Stomach (tissue), 4 donors: ENCODE results near the gene RICTOR.

Experiments
- CTCF ChIP-seq, 7 experiments: fragments of 450-650 bp in 4 of 7; fragments of 200-600 bp in 3 of 7; sonication (generic) in 3 of 7; IDR thresholded peaks; one replicate each; pipeline ENCODE4 v1.5.1; 2016 to 2019; ENCODE audit warnings: antibody characterized with exemption in 7 of 7, control low read depth in 2 of 7, mild to moderate bottlenecking in 1 of 7
- EP300 ChIP-seq: sonication (generic); formaldehyde crosslinking; IDR thresholded peaks from one replicate; pipeline ENCODE4 v1.6.1; 2017; ENCODE audit warnings: antibody characterized with exemption

GRCh38 chr5:39006650-39007049, 67.5 kb downstream of the RICTOR start:
- TF ChIP-seq CTCF (IDR thresholded peaks at IDR 0.05) (no peak), EP300 (no peak)
